Retinal pigment epithelial cell (primary cell): ENCODE data around the gene TNFRSF19.
A peak's percentile ranks its signal among the peaks of the same experiment; 100 is the strongest.

Source experiments
- DNase-seq: peaks from one replicate; pipeline ENCODE4 v3.0.0-alpha.2; 2010; ENCODE audit warnings: low read depth
- H3K4me3 ChIP-seq: 2 replicates; pipeline ENCODE4 v1.5.1; 2011; ENCODE audit warnings: mild to moderate bottlenecking, low read length, control low read depth, moderate library complexity
- CTCF ChIP-seq: conservative IDR thresholded peaks from 2 replicates; pipeline ENCODE4 v1.5.1; 2011; ENCODE audit warnings: low read depth, low read length, control low read depth, inconsistent platforms

TNFRSF19 gene

GRCh38 chr13:23632048-23632582 is 61.9 kb downstream of the TNFRSF19 start:
- no peak for DNase-seq
- no peak for TF ChIP-seq CTCF
- H3K4me3 ChIP-seq = no peak overlapping the region

GRCh38 chr13:23632741-23633140 is 62.5 kb downstream of the TNFRSF19 start:
- no peak for DNase-seq
- H3K4me3 ChIP-seq = no peak overlapping the region
- no peak for TF ChIP-seq CTCF

- no peak overlapping the region for H3K4me3 ChIP-seq
- peak; percentile 14 for TF ChIP-seq CTCF
- DNase-seq = no peak
Measured at GRCh38 chr13:23634897-23635296, 64.7 kb downstream of the TNFRSF19 start.

GRCh38 chr13:23636360-23636759 is 66.1 kb downstream of the TNFRSF19 start:
- no peak overlapping the region for H3K4me3 ChIP-seq
- TF ChIP-seq CTCF = no peak
- DNase-seq = no peak

- TF ChIP-seq CTCF = no peak
- H3K4me3 ChIP-seq = no peak overlapping the region
- no peak for DNase-seq
Measured at GRCh38 chr13:23637829-23638228, 67.6 kb downstream of the TNFRSF19 start.

- no peak for TF ChIP-seq CTCF
- no peak overlapping the region for H3K4me3 ChIP-seq
- no peak for DNase-seq
Measured at GRCh38 chr13:23639674-23640073, 69.5 kb downstream of the TNFRSF19 start.

- no peak for DNase-seq
- H3K4me3 ChIP-seq = no peak overlapping the region
- TF ChIP-seq CTCF = no peak
Measured at GRCh38 chr13:23642110-23642509, 71.9 kb downstream of the TNFRSF19 start.
